ENCODE data around the gene TRMT10A. TPM values are rescaled to one million over a fixed set of nuclear protein-coding genes. Genes with fewer than 3 reads are reported as not detected.
A peak's percentile ranks its signal among the peaks of the same experiment; 100 is the strongest.

TRMT10A gene
- total and polyA plus RNA-seq, 2 experiments from 2014 or later, result 4.7 to 5.3 TPM

DNA sequence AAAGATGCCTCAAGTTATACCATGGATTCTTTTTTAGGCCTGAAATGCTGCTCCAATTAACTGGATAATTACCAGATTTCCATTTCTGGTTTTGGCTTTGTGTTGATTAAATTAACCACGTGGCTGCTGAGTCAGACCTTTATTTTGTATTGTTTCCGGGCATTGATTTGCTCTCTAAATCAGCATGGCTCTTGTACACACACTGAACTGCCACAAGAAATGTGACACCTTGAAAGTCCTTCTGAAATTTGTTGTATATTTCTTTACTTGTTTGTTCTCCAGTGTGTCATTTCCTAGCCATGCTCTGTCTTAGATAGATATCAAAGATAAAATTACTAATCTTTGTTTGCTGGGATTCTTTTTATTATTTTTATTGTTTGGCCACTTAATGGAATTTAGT lies 22.5 kb upstream of the TRMT10A start:
- no peak overlapping the region for H3K27ac ChIP-seq (ENCODE audit: low read depth)
- no peaks in the 10 kb centered on the region for H3K27me3 Mint-ChIP-seq (ENCODE audit: insufficient read depth, low read depth, poor library complexity)
- no peaks in the 10 kb centered on the region for H3K79me2 ChIP-seq (replicated peaks; ENCODE audit: insufficient read depth)
- DNase-seq (ENCODE audit: low spot score) (no peak), ATAC-seq (no peak)
- H3K27me3 ChIP-seq (ENCODE audit: insufficient read depth), result no peaks in the 10 kb centered on the region
- H3K36me3 Mint-ChIP-seq (ENCODE audit: low read depth), result no peaks in the 10 kb centered on the region
- TF ChIP-seq NANOG (IDR thresholded peaks at IDR 0.05; ENCODE audit: borderline replicate concordance) (no peak), CREB1 (CRISPR knock-in tag; IDR thresholded peaks at IDR 0.05; ENCODE audit: low read depth) (no peak), STAT1 (IDR thresholded peaks at IDR 0.05; ENCODE audit: unreplicated experiment) (no peak), EZH2phosphoT487 (IDR thresholded peaks at IDR 0.05; ENCODE audit: unreplicated experiment) (no peak), POLR2AphosphoS5 (IDR thresholded peaks at IDR 0.05; ENCODE audit: low read depth) (no peak), ZNF331 (CRISPR knock-in tag; IDR thresholded peaks at IDR 0.05; ENCODE audit: low read depth) (no peak), JUNB (IDR thresholded peaks at IDR 0.05; ENCODE audit: unreplicated experiment) (no peak)
- TF ChIP-seq, protein P1, sequence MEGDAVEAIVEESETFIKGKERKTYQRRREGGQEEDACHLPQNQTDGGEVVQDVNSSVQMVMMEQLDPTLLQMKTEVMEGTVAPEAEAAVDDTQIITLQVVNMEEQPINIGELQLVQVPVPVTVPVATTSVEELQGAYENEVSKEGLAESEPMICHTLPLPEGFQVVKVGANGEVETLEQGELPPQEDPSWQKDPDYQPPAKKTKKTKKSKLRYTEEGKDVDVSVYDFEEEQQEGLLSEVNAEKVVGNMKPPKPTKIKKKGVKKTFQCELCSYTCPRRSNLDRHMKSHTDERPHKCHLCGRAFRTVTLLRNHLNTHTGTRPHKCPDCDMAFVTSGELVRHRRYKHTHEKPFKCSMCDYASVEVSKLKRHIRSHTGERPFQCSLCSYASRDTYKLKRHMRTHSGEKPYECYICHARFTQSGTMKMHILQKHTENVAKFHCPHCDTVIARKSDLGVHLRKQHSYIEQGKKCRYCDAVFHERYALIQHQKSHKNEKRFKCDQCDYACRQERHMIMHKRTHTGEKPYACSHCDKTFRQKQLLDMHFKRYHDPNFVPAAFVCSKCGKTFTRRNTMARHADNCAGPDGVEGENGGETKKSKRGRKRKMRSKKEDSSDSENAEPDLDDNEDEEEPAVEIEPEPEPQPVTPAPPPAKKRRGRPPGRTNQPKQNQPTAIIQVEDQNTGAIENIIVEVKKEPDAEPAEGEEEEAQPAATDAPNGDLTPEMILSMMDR (conservative IDR thresholded peaks at IDR 0.05; ENCODE audit: low read depth in 2 of 2), result no peak
- TF ChIP-seq, protein P2, sequence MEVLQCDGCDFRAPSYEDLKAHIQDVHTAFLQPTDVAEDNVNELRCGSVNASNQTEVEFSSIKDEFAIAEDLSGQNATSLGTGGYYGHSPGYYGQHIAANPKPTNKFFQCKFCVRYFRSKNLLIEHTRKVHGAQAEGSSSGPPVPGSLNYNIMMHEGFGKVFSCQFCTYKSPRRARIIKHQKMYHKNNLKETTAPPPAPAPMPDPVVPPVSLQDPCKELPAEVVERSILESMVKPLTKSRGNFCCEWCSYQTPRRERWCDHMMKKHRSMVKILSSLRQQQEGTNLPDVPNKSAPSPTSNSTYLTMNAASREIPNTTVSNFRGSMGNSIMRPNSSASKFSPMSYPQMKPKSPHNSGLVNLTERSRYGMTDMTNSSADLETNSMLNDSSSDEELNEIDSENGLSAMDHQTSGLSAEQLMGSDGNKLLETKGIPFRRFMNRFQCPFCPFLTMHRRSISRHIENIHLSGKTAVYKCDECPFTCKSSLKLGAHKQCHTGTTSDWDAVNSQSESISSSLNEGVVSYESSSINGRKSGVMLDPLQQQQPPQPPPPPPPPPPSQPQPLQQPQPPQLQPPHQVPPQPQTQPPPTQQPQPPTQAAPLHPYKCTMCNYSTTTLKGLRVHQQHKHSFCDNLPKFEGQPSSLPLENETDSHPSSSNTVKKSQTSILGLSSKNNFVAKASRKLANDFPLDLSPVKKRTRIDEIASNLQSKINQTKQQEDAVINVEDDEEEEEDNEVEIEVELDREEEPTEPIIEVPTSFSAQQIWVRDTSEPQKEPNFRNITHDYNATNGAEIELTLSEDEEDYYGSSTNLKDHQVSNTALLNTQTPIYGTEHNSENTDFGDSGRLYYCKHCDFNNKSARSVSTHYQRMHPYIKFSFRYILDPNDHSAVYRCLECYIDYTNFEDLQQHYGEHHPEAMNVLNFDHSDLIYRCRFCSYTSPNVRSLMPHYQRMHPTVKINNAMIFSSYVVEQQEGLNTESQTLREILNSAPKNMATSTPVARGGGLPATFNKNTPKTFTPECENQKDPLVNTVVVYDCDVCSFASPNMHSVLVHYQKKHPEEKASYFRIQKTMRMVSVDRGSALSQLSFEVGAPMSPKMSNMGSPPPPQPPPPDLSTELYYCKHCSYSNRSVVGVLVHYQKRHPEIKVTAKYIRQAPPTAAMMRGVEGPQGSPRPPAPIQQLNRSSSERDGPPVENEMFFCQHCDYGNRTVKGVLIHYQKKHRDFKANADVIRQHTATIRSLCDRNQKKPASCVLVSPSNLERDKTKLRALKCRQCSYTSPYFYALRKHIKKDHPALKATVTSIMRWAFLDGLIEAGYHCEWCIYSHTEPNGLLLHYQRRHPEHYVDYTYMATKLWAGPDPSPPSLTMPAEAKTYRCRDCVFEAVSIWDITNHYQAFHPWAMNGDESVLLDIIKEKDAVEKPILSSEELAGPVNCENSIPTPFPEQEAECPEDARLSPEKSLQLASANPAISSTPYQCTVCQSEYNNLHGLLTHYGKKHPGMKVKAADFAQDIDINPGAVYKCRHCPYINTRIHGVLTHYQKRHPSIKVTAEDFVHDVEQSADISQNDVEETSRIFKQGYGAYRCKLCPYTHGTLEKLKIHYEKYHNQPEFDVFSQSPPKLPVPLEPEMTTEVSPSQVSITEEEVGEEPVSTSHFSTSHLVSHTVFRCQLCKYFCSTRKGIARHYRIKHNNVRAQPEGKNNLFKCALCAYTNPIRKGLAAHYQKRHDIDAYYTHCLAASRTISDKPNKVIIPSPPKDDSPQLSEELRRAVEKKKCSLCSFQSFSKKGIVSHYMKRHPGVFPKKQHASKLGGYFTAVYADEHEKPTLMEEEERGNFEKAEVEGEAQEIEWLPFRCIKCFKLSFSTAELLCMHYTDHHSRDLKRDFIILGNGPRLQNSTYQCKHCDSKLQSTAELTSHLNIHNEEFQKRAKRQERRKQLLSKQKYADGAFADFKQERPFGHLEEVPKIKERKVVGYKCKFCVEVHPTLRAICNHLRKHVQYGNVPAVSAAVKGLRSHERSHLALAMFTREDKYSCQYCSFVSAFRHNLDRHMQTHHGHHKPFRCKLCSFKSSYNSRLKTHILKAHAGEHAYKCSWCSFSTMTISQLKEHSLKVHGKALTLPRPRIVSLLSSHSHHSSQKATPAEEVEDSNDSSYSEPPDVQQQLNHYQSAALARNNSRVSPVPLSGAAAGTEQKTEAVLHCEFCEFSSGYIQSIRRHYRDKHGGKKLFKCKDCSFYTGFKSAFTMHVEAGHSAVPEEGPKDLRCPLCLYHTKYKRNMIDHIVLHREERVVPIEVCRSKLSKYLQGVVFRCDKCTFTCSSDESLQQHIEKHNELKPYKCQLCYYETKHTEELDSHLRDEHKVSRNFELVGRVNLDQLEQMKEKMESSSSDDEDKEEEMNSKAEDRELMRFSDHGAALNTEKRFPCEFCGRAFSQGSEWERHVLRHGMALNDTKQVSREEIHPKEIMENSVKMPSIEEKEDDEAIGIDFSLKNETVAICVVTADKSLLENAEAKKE (CRISPR knock-in tag; IDR thresholded peaks at IDR 0.05), result no peak
- TF ChIP-seq, protein P3, sequence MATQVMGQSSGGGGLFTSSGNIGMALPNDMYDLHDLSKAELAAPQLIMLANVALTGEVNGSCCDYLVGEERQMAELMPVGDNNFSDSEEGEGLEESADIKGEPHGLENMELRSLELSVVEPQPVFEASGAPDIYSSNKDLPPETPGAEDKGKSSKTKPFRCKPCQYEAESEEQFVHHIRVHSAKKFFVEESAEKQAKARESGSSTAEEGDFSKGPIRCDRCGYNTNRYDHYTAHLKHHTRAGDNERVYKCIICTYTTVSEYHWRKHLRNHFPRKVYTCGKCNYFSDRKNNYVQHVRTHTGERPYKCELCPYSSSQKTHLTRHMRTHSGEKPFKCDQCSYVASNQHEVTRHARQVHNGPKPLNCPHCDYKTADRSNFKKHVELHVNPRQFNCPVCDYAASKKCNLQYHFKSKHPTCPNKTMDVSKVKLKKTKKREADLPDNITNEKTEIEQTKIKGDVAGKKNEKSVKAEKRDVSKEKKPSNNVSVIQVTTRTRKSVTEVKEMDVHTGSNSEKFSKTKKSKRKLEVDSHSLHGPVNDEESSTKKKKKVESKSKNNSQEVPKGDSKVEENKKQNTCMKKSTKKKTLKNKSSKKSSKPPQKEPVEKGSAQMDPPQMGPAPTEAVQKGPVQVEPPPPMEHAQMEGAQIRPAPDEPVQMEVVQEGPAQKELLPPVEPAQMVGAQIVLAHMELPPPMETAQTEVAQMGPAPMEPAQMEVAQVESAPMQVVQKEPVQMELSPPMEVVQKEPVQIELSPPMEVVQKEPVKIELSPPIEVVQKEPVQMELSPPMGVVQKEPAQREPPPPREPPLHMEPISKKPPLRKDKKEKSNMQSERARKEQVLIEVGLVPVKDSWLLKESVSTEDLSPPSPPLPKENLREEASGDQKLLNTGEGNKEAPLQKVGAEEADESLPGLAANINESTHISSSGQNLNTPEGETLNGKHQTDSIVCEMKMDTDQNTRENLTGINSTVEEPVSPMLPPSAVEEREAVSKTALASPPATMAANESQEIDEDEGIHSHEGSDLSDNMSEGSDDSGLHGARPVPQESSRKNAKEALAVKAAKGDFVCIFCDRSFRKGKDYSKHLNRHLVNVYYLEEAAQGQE (IDR thresholded peaks at IDR 0.05; ENCODE audit: unreplicated experiment), result no peak
- H2AFZ ChIP-seq, result no peak overlapping the region
- no peak overlapping the region for H3K4me3 Mint-ChIP-seq
- H3K4me3 ChIP-seq, result no peak overlapping the region
- no peaks in the 10 kb centered on the region for H3K4me1 ChIP-seq (ENCODE audit: insufficient read depth)
- no peaks in the 10 kb centered on the region for H3K9me2 ChIP-seq (ENCODE audit: insufficient read depth)
- no peaks in the 10 kb centered on the region for H4K20me1 ChIP-seq (replicated peaks; ENCODE audit: insufficient read depth)
- no peaks in the 10 kb centered on the region for H3K36me3 ChIP-seq (ENCODE audit: insufficient read depth)
- H3K4me2 ChIP-seq, result no peak overlapping the region
- peaks cover 5% of the 10 kb centered on the region for H3K4me1 Mint-ChIP-seq
- H3F3A ChIP-seq (replicated peaks; ENCODE audit: low read depth), result no peaks in the 10 kb centered on the region
- no peaks in the 10 kb centered on the region for H3K9me3 Mint-ChIP-seq
- 0 out of 2 replicates have a peak overlapping the region, but pooled peaks have one; percentile 13 for H3K27ac Mint-ChIP-seq

Measured in GM23338 (cell line).